Measurements from ENCODE around the gene CTDSPL.
A peak's percentile ranks its signal among the peaks of the same experiment; 100 is the strongest.

The CTDSPL gene

DNA sequence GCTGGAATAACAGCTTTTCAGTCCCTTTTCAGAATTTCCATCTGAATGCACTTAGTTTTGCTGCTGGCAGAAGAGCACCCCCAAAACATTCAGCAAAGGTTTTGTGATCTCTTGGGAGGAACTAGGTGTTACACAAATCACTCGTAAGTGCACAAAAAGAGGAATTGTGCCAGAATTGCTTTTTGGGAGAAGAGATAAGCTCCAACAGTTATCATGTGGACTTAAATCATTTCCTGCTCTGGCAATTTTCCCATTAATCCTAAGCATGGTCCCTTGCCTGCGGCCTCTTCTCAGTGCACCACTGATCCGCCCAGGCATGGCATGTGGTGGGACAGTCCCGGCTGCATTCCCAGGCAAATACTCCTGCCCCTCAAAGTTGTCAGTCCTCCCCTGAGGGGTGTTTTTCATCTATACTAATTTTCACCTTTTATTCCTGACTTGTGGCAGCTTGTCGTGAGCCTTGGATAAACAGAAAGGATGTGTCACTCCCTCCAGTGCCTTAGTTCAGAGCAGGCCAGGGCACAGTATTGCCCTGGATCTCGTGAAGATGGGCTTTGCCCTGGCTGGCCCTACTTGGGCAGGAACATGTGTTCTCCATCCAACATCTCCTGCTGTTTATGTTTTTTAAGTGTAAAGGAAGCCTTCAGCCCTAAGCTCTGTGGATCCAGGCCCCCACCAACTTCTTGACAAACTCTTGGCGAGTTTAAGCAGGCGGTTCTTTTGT is 84.3 kb downstream of the CTDSPL start:
- Mint-ChIP-seq H3K27ac (ENCODE audit: low read depth) (no peak overlapping the region), H3K4me1 (no peaks in the 10 kb centered on the region), H3K9me3 (no peaks in the 10 kb centered on the region), H3K4me3 (no peak overlapping the region), H3K27me3 (peaks cover 8% of the 10 kb centered on the region), H3K36me3 (ENCODE audit: insufficient read depth) (no peaks in the 10 kb centered on the region)
- ATAC-seq (replicated peaks; ENCODE audit: extremely low read depth, poor library complexity, severe bottlenecking) (no peak), DNase-seq (ENCODE audit: low spot score in 2 of 2) (no peak)

DNA sequence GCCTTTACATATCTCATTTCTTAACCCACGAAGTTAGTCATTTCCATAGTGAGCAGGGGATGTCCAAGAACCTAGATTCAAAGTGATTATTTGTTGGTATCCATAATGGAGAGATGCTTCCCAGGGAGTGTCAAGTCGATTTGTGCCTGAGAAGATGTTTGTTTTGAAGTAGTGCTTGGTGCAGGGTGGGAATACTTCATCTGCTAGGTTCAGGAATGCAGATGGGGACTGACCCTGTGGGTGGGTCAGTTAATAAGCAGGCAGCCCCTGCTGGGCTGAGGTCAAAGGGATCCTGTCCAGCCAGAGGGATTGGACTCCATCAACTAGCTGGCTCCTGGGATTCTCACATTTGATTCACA is 84.8 kb downstream of the CTDSPL start:
- H3K9me3 Mint-ChIP-seq, result no peaks in the 10 kb centered on the region
- peaks cover 8% of the 10 kb centered on the region for H3K27me3 Mint-ChIP-seq
- H3K36me3 Mint-ChIP-seq (ENCODE audit: insufficient read depth), result no peaks in the 10 kb centered on the region
- H3K27ac Mint-ChIP-seq (ENCODE audit: low read depth), result no peak overlapping the region
- no peak overlapping the region for H3K4me3 Mint-ChIP-seq
- no peaks in the 10 kb centered on the region for H3K4me1 Mint-ChIP-seq
- no peak for DNase-seq (ENCODE audit: low spot score in 2 of 2)
- ATAC-seq (replicated peaks; ENCODE audit: extremely low read depth, poor library complexity, severe bottlenecking), result no peak

DNA sequence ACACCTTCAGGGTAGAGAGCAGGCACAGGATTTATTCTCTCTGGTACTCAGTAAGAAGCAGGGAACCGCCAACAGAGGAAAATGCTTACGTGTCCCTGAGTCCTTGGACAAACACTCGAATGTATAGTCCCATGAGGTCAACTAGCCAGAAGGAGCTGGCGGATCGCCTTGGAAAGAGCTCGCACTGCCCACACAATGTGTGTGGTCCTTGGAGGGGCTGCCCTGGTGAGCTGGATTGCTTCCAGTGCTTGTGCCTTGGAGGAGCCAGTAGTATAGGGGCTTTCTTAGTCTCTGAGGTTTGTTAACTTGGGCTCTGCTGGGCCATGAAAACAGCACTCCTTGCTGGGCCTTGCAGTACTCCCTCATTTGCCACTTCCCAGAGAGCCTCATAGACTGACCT is 88.2 kb downstream of the CTDSPL start:
- H3K4me3 Mint-ChIP-seq, result no peak overlapping the region

DNA sequence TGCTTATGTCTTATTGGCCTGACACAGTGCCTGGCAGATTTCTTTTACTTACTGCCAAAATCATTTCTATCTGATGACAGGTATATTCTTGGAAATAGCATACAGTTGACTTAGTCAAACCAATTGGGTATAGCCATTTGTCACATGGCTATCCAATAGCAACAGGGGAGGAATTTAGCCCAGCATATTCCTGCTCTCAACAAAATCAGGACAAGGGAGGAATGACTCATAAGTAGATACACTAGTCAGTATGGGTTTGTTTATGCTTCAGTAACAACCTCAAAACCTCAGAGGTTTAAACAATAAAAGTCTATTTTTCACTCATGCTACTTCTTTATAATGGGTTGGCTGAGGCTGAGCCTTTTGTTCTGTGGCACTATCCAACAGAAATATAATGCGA is 90.9 kb downstream of the CTDSPL start:
- Mint-ChIP-seq H3K4me1 (peaks cover 5% of the 10 kb centered on the region), H3K36me3 (ENCODE audit: insufficient read depth) (peaks cover under 1% of the 10 kb centered on the region), H3K27ac (ENCODE audit: low read depth) (no peak overlapping the region), H3K27me3 (no peaks in the 10 kb centered on the region), H3K9me3 (no peaks in the 10 kb centered on the region), H3K4me3 (no peak overlapping the region)
- no peak for DNase-seq (ENCODE audit: low spot score in 2 of 2)
- no peak for ATAC-seq (replicated peaks; ENCODE audit: extremely low read depth, poor library complexity, severe bottlenecking)

More for the DNA sequence above, 88.2 kb downstream of the CTDSPL start:
- ATAC-seq (replicated peaks; ENCODE audit: extremely low read depth, poor library complexity, severe bottlenecking), result no peak
- DNase-seq (ENCODE audit: low spot score in 2 of 2), result no peak
- Mint-ChIP-seq H3K4me1 (no peaks in the 10 kb centered on the region), H3K9me3 (no peaks in the 10 kb centered on the region), H3K36me3 (ENCODE audit: insufficient read depth) (no peaks in the 10 kb centered on the region), H3K27ac (ENCODE audit: low read depth) (no peak overlapping the region), H3K27me3 (peaks cover 8% of the 10 kb centered on the region)

DNA sequence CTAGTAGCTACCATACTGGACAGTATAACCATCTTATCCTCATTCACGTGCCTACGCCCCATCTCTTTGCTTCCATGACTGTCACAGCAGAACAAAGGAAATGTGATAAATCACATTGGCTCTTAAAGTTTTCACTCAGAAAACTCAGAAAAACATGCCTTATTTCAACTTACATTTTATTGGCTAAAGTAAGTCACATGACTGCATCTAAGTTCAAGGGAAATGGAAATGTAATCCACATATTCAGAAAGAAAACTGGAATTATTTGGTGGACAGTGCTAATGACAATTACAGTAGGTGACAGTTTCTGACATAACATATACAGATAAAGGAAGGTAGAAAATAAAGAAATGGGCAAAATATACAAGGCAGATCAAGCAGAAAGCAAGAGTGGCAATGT is 91.5 kb downstream of the CTDSPL start:
- Mint-ChIP-seq H3K4me3 (no peak overlapping the region), H3K9me3 (no peaks in the 10 kb centered on the region), H3K4me1 (peaks cover 9% of the 10 kb centered on the region), H3K27me3 (no peaks in the 10 kb centered on the region), H3K27ac (ENCODE audit: low read depth) (no peak overlapping the region), H3K36me3 (ENCODE audit: insufficient read depth) (peaks cover 2% of the 10 kb centered on the region)
- ATAC-seq (replicated peaks; ENCODE audit: extremely low read depth, poor library complexity, severe bottlenecking) (no peak), DNase-seq (ENCODE audit: low spot score in 2 of 2) (no peak)

DNA sequence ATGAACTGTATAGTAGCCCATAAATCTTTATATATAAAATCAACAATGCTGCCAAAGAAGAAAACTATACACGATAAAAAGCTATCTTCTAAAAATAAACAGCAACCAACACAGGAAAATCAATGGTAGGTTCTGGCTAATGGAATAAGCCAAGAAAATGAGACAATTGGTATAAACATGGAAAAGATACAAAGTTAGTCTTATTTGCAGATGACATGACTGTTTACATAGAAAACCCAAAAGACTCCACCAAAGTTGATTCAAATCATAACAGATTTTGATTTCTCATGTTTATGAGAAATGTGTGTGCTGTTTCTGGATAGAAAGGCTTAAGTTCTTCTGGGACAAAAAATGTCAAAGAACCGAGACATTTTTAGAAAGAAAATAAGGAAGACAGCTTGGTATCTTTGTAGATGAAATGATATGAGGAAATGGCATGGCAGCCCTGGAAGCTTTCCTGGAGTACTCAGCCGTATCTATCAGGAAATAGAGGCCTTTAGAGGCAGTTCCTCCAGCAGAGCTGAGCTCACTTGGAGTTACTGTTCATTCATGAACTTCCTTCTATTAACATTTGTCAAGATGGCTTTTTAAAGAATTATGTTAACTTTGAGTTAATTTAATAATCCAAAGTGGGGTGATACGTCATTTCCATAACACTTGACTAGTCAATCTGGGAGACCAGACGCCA is 92.2 kb downstream of the CTDSPL start:
- peaks cover 2% of the 10 kb centered on the region for H3K36me3 Mint-ChIP-seq (ENCODE audit: insufficient read depth)

DNA sequence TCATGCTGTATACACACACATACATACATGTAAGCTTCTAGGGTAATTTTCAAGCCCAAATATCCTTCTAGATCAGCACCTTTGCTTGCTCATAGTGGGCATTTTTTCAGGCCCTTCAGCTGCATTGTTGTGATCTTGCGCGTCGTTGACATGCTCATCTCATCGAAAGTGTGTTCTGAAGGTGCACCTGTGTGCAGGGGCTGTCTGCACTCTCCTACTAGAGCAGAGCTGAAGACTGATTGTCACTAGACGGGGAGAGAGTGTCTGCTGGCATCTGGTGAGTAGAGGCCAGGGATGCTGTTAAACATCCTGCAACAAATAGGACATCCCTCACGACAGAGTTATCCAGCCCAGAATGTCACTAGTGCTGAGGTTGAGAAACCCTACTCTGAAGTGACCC is 93.2 kb downstream of the CTDSPL start:
- H3K27me3 Mint-ChIP-seq, result no peaks in the 10 kb centered on the region
- peaks cover 9% of the 10 kb centered on the region for H3K4me1 Mint-ChIP-seq
- no peak overlapping the region for H3K4me3 Mint-ChIP-seq
- ATAC-seq (replicated peaks; ENCODE audit: extremely low read depth, poor library complexity, severe bottlenecking) (no peak), DNase-seq (ENCODE audit: low spot score in 2 of 2) (no peak)
- H3K27ac Mint-ChIP-seq (ENCODE audit: low read depth), result no peak overlapping the region
- H3K9me3 Mint-ChIP-seq, result no peaks in the 10 kb centered on the region
- H3K36me3 Mint-ChIP-seq (ENCODE audit: insufficient read depth), result peaks cover 2% of the 10 kb centered on the region

More for the DNA sequence above, 92.2 kb downstream of the CTDSPL start:
- Mint-ChIP-seq H3K9me3 (no peaks in the 10 kb centered on the region), H3K4me1 (peaks cover 9% of the 10 kb centered on the region), H3K27ac (ENCODE audit: low read depth) (no peak overlapping the region), H3K27me3 (no peaks in the 10 kb centered on the region), H3K4me3 (no peak overlapping the region)
- DNase-seq (ENCODE audit: low spot score in 2 of 2) (no peak), ATAC-seq (replicated peaks; ENCODE audit: extremely low read depth, poor library complexity, severe bottlenecking) (no peak)

DNA sequence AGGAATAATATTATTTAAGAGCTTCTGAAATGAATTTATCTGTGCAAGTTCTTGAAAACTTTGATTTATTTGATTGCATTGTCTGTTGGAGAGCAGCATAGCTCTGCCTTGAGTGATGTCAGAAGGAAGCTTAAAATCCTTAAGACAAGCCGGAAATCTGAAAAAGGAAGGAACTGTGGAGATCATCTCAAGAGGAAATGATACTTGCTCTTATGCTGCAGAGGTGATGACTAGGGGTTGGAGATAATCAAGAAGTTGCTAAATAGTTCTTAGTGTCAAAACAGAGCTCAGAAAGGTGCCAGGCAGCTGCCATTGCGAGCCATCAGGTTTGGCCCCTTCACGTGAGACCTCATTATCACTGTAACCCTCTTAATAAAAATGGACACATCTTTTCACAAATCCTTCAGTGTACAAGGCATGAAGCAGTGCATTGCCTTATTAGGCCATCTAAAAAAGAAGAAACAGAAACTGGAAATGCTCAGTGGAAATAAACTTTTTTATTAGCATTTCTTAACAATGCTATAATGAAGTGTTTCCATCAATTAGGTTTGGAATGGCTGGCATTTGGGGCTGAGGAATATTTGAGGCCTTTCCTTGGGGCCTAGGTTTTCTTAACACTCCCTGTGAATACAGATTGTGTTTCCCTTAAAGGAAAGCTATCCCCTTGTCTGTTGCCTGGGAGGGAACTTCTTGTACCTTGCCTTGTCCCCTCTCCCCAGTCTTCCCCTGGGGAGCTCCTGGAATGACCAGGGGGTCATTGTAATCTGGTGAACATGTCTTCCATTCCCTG is 94.4 kb downstream of the CTDSPL start:
- DNase-seq (ENCODE audit: low spot score in 2 of 2), result no peak
- no peak for ATAC-seq (replicated peaks; ENCODE audit: extremely low read depth, poor library complexity, severe bottlenecking)
- Mint-ChIP-seq H3K9me3 (no peaks in the 10 kb centered on the region), H3K27me3 (no peaks in the 10 kb centered on the region), H3K4me1 (peaks cover 9% of the 10 kb centered on the region), H3K27ac (ENCODE audit: low read depth) (no peak overlapping the region), H3K36me3 (ENCODE audit: insufficient read depth) (peaks cover 2% of the 10 kb centered on the region), H3K4me3 (no peak overlapping the region)

DNA sequence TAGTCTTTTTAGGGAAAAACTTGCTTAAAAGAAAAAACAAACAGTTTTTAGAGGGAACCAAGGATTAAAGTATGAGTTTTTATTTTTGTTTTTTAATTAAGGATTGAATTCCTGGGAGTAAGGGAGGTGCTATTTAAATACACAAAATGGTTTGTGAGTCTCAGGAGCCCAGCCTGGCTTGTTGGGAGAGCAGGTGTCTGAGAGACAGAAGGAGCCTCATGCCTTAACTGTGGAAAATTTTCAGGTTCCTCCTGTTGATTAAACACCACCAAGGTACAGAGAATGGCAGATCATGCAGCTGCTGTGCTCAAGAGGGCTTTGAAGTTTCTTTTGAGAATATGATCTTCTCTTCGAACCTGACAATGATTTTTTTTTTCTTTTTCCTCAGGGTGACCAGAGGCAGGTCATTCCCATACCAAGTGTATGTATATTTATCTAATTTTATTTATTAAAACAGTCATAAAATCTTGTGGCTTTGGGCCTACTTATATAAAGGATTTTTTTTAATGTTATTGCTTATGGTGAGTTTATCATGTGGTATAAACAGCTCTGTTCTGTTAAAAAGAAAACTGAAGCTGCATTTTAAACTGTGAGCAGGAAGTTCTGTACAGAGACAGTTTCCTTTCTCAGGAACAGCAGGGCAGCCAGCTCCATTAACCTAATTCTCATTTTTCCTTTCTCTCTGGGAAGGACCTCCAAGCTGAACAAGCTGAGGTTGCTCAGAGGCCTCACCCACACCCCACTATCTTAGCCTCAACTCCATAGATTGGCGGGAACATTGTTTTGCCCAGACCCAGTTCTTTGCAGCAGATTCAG is 95.3 kb downstream of the CTDSPL start:
- Mint-ChIP-seq H3K27me3 (no peaks in the 10 kb centered on the region), H3K27ac (ENCODE audit: low read depth) (peak overlapping the region; percentile 64), H3K4me3 (no peak overlapping the region), H3K4me1 (peaks cover 9% of the 10 kb centered on the region), H3K36me3 (ENCODE audit: insufficient read depth) (peaks cover 2% of the 10 kb centered on the region), H3K9me3 (no peaks in the 10 kb centered on the region)
- ATAC-seq (replicated peaks; ENCODE audit: extremely low read depth, poor library complexity, severe bottlenecking) (no peak), DNase-seq (ENCODE audit: low spot score in 2 of 2) (no peak)

DNA sequence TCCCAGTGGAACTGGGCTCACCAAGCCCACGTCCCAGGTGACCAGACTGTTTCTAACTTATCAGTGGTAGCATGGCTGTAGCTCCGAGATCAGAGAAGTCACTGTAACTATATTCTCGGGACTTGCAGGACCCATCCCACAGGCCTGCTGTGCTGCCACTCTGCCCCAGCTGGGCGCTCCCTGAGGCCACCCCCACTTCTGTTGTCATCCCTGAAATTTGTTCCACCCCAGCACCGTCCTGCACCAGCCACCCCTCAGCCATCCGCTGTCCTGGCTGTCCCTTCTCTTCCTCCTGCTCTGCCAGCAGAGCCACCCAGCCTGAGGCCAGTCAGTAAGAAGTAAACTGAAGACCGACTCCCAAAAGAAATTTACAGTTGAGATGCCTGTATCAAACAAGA is 95.9 kb downstream of the CTDSPL start:
- Mint-ChIP-seq H3K9me3 (no peaks in the 10 kb centered on the region), H3K27me3 (no peaks in the 10 kb centered on the region), H3K4me3 (no peak overlapping the region), H3K4me1 (peaks cover 9% of the 10 kb centered on the region), H3K27ac (ENCODE audit: low read depth) (peak overlapping the region; percentile 64), H3K36me3 (ENCODE audit: insufficient read depth) (peaks cover 2% of the 10 kb centered on the region)
- ATAC-seq (replicated peaks; ENCODE audit: extremely low read depth, poor library complexity, severe bottlenecking) (no peak), DNase-seq (ENCODE audit: low spot score in 2 of 2) (no peak)

DNA sequence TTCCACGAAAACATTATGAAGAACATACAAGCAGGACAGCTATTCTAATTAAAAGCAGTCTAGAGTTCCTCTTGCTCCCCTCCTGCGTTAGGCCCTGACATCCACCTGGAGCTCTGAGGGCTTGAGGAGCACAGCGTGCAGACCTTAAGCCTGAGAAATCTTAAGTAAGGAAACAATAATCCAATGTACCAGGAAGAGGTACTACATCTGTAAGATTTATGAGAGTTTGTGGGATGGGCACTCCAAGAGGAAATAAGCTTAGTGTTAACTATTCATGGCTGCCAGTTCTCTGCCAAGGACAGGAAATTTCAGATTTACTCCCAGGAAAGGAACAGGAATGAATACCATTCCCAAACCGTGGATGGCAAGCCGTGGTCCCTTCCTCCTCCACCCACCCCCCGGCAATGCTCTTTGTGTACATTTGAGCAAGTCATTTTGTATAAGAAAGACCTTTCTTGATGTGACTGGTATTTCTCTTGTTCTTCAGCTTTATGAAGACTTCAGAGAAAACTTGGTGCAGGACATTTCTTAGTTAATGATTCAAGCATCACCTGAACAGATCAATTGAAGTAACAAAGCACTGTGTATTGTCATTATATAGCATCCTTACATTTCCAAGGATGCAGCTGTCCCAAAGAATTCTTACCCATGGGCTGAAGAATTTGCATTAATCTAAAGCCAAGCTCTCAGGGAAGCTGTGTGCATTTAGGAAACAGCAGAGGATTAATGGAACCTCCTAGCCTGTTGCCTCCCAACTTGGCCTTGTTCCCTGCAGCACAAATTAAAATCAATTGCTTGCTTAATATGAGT is 100.1 kb downstream of the CTDSPL start:
- Mint-ChIP-seq H3K27me3 (no peaks in the 10 kb centered on the region), H3K9me3 (no peaks in the 10 kb centered on the region), H3K4me1 (peaks cover 9% of the 10 kb centered on the region), H3K4me3 (no peak overlapping the region), H3K36me3 (ENCODE audit: insufficient read depth) (peaks cover 2% of the 10 kb centered on the region), H3K27ac (ENCODE audit: low read depth) (no peak overlapping the region)
- DNase-seq (ENCODE audit: low spot score in 2 of 2), result no peak
- no peak for ATAC-seq (replicated peaks; ENCODE audit: extremely low read depth, poor library complexity, severe bottlenecking)

DNA sequence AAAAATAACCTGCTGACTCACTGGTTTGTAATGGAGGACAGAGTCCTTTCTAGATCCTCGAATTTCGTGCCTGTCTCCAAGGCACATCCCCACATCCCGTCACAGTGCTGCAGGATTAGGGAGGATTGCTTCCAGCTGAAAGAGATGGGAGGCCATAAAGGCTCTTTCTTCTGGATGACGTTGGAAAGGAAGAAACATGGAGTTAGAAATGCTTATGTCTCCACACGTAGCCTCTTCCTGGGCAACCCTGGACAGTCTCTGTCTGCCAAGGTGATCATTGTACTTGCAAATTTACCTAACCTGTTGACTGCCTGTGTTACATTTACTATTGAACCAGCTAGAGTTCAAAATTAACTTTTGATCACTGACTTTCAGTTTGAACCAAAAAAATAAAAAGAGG is 101.3 kb downstream of the CTDSPL start:
- Mint-ChIP-seq H3K4me3 (no peak overlapping the region), H3K9me3 (no peaks in the 10 kb centered on the region), H3K27ac (ENCODE audit: low read depth) (no peak overlapping the region), H3K4me1 (no peaks in the 10 kb centered on the region), H3K27me3 (no peaks in the 10 kb centered on the region), H3K36me3 (ENCODE audit: insufficient read depth) (no peaks in the 10 kb centered on the region)
- ATAC-seq (replicated peaks; ENCODE audit: extremely low read depth, poor library complexity, severe bottlenecking), result no peak
- no peak for DNase-seq (ENCODE audit: low spot score in 2 of 2)
